Measurements from ENCODE around the gene DGCR8.

The DGCR8 gene

DNA sequence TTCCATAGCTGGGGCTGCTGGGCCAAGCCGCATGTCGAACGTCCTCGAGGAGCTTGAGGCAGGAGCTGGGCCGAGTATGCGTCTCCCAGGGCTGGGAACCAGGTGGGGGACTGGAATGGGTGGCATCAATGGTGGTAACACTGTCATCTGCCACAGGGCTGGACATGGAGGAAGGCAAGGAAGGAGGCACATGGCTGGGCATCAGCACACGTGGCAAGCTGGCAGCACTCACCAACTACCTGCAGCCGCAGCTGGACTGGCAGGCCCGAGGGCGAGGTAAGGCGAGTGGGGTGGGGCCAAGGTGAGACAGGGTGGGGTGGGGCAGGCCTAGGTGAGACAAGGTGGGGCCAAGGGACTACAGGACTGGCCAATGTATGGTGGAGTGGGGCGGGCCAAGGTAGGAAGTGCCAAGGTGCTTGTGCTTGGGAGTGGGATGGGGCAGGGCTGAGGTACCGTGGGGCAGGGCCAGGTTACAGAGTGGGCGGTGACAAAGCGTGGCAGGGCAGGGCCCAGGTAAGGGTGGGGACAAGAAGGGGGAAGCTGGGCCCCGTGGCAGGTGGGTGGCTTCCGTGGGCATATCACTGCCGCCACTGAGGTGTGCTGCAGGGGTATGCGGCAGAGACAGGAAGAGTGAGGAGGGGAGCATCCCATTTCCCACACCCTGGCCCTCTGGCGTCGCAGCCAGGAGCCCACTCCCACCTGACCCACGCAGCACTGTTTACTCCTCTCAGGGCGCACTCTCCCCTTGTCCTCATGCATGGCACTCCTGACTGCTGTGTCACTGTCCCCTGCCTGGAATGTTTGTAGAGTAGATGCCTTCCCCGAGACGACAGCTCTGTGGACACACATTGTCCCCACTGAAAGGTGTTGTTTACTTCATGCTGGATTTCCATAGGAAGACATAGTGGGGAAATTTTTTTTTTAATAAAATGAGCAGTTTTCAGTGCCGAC lies 27.5 kb upstream of the DGCR8 start:
- DNase-seq (ENCODE audit: low read depth): no peak

DNA sequence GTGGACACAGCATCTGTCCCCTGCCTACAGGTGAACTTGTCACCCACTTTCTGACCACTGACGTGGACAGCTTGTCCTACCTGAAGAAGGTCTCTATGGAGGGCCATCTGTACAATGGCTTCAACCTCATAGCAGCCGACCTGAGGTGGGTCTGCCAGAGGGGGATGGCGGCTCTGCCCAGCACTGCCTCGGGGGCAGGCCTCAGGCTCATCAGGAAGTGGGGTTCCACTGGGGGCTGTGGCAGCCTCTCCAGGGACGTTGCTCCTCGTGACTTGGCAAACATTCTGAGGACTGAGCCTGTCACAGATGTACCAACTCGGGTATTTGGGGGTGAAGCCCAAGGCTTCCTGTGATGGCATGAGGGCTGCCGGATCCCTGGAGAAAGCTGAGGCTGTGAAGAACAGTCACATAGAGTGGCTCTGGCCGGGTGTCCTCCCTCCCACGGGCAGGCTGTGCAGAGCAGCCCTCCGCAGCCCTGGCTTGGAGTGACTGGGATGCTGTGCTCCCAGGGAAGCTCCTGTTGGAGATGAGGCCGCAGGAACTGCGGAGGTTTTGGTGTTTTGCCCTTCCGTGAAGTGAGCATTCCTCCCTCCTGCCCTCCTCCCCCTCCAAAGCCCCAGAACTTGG lies 26.5 kb upstream of the DGCR8 start:
- DNase-seq (ENCODE audit: low read depth): no peak

DNA sequence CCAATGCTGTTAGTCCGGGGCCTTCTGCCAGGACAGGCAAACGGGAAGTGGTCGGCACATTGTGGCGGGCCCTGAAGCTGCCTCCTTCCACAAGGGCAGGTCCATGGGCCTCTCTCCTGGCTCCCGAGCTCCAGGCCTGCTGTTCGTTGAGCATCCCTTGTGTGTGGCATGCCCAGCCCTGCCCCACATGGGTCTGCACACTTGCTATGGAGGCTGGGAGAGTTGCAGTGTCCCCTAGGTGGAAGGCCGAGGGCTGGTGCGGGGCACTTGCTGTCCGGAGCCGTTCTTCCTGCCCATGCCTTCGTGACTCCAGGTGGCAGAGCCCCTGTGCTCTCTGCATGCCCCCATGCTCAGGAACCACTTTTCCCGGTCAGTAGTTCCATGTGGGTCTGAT lies 26.0 kb upstream of the DGCR8 start:
- DNase-seq (ENCODE audit: low read depth): no peak

DNA sequence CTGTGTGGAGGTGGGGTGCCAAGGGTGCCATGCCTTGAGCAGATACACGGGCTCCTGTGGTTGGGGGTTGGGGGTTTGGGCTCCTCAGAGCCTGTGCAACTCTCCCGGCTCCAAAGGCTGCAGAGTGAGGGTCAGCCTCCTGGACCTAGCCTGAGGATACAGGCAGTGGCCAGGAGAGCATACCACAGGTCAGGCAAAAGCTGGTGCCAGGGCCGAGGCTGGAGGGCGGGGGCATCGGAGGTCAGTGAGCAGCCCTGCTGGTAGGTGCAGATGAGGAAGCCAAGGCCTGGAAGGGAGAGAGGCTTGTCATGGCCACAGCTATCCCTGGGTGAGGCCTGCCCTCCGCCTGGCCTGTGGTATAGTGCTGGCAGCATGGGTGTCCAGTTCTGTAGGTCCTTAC lies 25.6 kb upstream of the DGCR8 start:
- no peak for DNase-seq (ENCODE audit: low read depth)

DNA sequence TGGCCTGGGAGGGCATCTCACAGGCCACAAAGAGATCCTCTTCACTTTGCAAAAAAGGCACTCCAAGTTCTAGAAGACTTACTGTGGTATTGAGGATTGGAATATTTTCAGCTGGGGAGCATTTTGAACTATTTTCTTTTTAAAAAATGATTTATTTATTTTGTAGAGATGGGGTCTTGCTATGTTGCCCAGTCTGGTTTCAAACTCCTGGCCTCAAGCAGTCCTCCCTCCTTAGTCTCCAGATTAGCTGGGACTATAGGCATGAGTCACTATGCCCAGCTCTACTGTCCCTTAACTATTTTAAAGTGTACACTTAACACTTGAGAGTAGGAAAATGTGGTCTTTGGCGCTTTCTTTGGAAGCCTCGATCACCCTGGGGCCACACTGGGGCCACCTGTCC lies 24.9 kb upstream of the DGCR8 start:
- DNase-seq (ENCODE audit: low read depth): no peak

DNA sequence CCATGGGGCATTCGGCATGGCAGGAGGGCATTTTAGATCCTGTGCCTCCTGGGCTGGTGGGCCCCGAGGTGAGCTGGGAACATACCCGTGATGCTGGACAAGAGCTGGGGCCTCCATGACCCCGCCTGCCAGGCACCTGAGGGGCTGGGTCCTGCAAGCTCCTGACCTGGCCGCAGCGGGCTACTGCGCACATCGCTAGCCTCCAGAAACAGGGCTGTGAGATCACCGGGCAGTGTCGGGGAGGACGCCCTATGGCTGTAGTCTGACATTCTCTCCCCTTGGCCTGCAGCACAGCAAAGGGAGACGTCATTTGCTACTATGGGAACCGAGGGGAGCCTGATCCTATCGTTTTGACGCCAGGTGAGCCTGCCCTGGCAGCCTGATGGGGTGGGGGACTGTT lies 24.4 kb upstream of the DGCR8 start:
- no peak for DNase-seq (ENCODE audit: low read depth)

DNA sequence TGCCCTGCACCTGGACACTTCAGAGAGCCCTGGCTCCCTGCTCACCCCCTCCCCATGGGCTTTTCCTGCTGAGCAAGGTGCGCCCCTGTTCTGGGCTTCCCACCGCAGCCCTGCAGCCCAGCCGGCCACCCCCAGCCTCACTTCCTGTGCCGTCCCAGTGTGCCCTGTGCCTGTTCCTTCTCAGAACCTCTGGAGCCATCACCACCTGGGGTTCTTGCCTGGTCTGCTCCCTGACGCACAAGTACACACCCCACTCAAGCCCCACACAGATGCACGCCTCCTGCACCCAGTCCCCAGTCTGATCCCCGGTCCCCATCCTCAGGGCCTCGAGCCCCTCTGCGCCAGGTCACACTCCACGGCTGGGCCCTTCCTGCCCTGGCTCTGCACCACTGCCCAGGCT lies 23.9 kb upstream of the DGCR8 start:
- no peak for DNase-seq (ENCODE audit: low read depth)

DNA sequence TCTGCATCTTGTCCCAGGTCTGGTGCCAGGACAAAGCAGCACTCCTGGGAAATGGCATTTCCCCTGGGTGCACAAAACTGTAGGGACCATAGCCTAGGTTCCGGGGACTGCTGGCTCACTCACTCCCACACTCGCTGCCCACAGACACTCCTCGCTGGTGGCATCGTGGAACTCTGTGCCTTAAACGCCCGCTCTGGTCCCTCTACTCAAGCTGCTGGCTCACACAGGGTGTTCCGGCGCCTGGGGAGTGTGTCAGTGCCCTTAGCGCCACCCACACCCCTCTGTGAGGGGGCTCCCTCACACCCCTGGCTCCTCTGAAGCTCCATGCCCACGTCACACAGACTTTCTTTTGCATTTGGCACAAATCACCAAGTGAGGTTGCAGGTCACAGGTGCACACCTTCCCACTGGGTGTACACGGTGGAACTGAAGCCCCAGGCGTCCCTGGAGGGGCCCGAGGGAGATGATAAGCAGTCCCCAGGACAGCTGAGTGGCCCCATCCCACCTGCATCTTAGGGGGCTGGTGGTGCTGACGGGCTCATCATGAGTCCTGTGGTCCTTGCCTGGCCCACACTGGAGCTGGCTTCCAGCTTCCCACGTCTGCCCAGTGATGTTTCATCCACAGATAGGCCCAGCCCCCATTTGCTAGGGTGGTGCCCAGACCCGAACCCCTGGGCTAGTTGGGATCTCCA lies 23.2 kb upstream of the DGCR8 start:
- DNase-seq (ENCODE audit: low read depth): no peak

DNA sequence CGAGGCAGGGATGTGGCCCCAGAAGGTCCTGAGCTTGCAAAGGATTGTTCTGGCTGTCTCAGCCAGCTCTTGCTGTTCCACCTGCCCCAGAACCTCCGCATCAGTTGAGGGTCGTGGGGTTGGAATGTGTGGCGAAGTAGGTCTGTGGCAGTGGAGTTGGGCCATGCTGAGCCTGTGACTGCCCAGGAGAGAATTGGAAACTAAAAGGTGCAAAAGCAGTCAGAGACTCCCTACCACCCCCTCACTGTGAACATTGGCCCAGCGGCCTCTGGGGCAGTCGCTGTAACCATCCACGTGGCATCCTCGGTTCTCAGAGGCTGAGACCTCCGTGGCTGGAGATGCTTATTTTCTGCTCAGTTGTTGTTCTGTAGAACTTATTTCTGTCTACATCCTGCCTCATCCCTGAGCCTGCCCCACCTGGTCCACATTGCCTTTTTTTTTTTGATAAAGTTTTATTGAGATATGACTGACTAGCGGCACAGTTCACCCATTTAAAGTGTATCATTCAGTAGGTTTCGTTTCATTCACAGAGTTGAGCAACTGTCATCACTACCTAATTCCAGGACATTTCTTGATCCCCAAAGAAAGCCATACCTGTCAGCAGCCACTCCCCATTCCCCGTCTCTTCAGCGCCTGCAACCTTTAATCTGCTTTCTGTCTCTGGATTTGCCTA lies 22.3 kb upstream of the DGCR8 start:
- DNase-seq (ENCODE audit: low read depth): no peak

DNA sequence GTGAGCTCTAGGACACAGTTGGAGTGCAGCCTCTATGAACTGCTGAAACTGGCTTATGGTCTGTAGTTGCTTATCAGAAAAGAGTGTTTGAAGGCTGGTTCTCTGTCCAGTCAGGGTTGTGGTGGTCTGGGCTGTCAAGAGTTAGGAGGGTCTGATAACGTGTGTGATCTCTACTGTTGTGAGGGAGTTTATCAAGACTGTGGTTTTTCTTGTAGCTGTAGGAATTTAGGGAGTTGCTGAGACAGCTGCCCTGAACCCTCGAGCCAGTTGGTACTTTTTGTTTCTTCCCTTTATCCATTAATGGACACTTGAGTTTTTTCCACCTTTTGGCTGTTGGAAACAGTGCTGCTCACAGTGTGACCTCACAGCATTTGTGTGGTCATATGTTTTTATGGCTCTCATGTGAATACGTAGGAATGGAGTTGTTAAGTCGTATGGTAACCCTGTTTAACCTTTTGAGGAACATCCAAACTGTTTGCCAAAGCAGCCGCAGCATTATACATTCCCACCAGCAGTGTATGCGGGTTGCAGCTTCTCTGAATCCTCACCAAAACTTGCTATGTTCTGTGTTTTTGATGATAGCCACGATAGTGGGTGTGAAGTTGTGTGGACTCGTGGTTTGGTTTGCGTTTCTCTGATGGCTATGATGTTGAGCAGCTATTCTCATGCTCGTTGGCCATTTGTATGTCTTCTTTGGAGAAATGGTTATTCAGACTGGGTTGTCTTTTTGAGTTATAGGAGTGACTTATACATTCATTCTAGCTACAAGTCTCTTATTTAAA lies 20.9 kb upstream of the DGCR8 start:
- DNase-seq (ENCODE audit: low read depth): no peak

DNA sequence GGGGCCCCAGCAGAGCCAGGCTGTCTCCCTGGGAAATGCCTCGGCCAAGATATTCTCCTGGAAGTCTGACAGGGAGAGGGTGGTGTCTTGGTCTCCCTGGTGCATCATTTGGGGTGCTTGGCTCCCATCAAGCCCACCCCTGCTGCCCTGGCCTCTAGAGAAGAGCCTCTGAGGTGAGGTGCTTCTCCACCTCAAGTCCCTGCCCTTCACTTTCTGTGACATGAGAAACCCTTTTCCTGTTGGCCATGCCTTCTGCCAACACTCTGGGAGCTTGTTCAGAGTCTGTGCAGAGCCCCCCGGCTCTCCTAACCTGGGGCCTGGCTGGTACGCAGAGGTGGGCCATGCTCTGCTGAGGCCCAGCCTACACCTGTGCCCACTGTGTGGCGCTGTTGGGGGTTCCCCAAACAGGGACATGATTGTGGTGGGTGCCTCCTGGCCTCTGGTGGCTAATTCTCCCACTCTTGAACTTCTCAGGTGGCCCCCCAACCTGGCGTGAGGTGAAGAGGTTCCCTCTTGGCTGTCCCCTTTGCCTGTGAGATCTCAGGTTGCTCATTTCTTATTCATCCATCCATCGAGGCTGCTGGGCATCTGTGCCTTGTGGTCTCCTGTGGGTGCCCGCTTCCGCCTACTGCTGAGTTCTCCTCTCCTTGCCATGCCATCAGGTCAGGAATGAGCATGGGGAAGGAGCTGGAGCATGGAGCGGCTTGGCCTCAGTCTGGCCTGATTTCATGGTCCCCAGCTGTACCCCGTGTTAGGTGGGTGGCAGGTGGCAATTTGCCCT lies 19.2 kb upstream of the DGCR8 start:
- DNase-seq (ENCODE audit: low read depth): no peak

DNA sequence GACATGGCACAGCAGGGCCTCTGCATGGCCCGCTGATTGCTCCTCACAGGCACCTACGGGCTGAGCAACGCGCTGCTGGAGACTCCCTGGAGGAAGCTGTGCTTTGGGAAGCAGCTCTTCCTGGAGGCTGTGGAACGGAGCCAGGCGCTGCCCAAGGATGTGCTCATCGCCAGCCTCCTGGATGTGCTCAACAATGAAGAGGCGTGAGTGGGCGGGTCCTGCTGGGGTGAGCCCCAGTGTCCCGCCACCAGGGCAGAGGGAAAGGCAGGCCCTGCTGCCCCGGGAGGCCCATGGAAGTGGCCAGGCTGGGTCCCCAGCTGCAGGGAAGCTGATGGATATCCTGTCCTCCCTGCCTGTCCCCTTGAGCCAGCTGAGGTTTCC lies 18.6 kb upstream of the DGCR8 start:
- DNase-seq (ENCODE audit: low read depth): no peak

DNA sequence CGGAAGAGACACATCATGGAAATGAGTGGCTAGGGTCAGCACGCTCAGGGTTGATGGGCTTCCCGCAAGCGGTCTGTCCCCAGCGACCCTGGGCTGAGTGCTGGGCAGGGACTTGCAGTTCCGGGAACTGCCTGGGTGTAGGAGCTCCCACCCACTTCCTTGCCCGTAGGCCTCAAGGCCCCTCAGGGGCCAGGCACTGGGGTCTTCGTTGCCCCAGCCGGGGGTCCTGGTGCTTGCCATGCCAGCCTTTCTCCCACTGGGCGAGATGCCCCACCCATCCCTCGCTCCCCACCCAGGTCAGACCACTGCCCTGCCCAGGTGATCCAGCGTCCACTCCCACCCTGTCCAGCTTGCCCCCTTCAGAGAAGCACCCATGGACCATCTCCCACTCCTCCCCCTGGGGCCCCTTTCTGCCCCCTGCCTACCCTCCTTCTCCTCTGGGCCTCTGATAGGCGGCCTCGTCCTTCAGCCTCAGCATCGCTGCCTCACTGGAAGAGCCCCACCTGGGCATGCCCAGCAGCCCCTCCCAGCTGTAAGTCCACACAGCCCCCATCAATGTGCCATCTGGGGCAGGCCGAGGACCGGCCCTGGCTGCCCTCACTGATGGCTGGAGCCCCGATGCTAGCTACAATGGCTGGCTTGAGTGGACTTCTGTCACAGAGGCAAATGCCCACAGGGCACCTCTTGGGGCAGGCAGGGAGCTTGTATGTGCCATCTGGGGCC lies 17.8 kb upstream of the DGCR8 start:
- DNase-seq (ENCODE audit: low read depth): no peak

DNA sequence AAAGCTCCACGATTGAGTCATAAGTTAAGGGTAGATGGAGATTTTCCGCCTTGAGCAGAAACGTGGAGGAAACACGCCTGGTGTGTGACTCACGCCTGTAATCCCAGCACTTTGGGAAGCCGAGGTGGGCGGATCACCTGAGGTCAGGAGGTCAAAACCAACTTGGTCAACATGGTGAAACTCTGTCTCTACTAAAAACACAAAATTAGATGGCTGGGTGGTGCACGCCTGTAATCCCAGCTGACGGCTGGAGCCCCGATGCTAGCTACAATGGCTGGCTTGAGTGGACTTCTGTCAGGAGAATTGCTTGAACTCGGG lies 17.3 kb upstream of the DGCR8 start:
- no peak for DNase-seq (ENCODE audit: low read depth)

DNA sequence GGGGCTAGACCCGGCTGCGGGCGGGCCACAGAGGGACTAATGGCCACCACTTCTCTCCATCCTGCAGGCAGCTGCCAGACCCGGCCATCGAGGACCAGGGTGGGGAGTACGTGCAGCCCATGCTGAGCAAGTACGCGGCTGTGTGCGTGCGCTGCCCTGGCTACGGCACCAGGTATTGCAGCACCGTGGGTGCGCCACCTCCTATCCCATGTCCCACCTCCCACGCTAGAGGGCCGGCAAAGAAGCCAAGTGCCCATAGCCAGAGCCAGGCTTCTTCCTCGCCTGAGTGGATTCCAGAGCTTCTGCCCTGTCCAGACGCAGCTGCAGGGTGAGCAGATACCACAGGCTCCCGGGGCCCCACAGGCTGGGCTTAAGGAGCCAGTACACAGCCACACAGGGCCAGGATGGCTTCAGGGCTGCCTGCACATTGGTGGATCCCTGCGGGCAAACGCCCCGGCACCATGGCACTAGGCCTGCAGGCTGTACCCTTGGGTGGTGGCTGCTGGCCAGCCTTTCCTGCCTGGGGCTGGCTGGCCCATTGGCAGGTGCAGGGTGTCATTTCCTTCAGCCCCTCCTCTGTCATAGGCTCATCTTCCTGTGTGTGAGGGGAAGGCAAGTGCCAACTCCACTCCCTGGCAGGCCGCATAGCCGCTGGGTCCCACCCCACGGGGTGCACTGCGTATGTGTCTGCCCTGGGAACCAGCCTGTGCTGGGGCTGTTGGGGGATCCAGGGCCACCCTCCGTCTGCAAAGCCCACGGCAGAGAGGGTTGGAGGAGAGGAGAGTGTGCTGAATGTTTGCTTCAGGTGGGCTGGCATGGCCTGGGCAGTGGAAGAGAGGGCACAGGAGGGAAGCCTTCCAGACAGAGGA lies 16.5 kb upstream of the DGCR8 start:
- no peak for DNase-seq (ENCODE audit: low read depth)

DNA sequence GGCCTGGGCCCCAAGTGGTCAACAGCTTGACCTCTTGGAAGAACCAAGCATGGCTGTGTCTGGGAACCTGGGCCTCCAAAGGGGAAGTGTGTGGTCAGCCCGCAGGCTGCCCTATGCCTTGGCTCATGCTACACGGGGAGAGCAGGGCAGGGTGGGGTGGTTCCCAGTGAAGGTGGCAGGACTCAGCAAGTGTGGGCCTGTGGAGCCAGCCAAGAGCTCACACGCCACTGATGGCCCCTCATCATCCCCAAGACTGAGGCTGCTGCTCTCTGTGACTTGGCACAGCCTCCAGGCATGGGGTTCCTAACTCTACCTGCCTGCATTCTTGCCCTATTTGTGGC lies 15.9 kb upstream of the DGCR8 start:
- no peak for DNase-seq (ENCODE audit: low read depth)

DNA sequence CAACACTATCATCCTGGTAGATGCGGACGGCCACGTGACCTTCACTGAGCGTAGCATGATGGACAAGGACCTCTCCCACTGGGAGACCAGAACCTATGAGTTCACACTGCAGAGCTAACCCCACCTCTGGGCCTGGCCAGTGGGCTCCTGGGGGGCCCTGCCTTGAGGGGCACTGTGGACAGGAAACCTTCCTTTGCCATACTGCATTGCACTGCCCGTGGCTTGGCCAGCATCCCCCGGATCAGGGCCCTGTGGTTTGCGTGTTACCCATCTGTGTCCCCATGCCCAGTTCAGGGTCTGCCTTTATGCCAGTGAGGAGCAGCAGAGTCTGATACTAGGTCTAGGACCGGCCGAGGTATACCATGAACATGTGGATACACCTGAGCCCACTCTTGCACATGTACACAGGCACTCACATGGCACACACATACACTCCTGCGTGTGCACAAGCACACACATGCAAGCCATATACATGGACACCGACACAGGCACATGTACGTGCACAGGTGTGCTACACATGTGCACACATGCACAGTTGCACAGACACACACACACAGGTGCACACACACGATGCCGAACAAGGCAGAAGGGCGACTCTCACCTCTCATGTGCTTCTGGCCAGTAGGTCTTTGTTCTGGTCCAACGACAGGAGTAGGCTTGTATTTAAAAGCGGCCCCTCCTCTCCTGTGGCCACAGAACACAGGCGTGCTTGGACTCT lies 15.3 kb upstream of the DGCR8 start:
- no peak for DNase-seq (ENCODE audit: low read depth)

DNA sequence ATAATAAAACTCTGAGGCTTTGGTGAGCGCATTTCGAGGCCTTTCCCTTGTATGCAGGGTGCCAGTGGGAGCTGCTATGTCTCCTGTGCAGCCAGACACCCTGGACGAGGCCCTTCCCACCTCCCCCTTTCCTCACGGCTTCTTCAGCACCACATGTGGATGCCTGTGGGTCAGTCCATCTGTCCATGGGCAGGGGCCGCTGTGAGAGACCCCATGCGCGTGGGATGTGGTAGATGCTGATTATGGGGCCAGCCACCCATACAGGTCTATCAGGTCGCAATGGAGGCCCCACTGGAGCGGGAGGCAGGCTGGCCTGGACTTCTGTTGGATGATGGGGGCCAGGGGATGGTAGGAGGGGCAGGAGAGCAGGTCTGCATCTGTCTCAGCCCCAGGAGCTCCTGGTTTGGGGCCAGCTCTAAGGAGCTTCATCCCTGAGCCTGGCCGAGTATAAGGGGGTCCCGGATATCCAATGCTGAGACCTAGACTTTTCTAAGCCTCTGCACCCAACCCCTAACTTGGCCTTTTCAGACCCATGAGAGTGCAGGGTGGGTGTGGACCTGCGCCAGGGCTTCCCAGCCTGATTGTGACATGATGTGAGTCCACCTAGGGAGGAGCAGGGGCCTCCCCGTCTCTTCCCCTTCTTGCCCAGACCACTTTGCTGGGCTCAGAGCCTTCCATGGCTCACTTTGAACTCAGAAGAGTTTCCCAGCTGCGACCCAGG lies 14.0 kb upstream of the DGCR8 start:
- no peak for DNase-seq (ENCODE audit: low read depth)
